GM06990 (cell line): Measurements from ENCODE around the gene CABP5.

Experiments
- DNase-seq: peaks from one replicate; pipeline ENCODE4 v3.0.0-alpha.2; 2011; ENCODE audit not compliant: insufficient read length; ENCODE audit errors: extremely low read depth
- H3K27me3 ChIP-seq: replicated peaks from 2 replicates; pipeline ENCODE4 v1.6.0; 2011; ENCODE audit warnings: low read length; ENCODE audit not compliant: control insufficient read depth, insufficient read depth
- H3K36me3 ChIP-seq: 2 replicates; pipeline ENCODE4 v1.5.1; 2011; ENCODE audit warnings: low read length; ENCODE audit not compliant: control insufficient read depth, insufficient read depth
- H3K4me3 ChIP-seq: replicated peaks from 2 replicates; pipeline ENCODE4 v1.5.1; 2011; ENCODE audit warnings: low read depth, mild to moderate bottlenecking, control low read depth, low read length
- CTCF ChIP-seq: IDR thresholded peaks from 2 replicates; pipeline ENCODE4 v1.5.1; 2011; ENCODE audit warnings: low read length, control low read depth, mild to moderate bottlenecking, inconsistent platforms; ENCODE audit not compliant: insufficient read depth, poor library complexity, severe bottlenecking

CABP5 gene

GRCh38 chr19:48004236-48004635 lies 39.6 kb downstream of the CABP5 start:
- Histone ChIP-seq H3K27me3 (no peaks in the 10 kb centered on the region), H3K4me3 (no peak overlapping the region), H3K36me3 (no peaks in the 10 kb centered on the region)
- DNase-seq = no peak
- TF ChIP-seq CTCF = no peak

- H3K4me3 ChIP-seq = no peak overlapping the region
- no peak for TF ChIP-seq CTCF
- H3K27me3 ChIP-seq = no peaks in the 10 kb centered on the region
- H3K36me3 ChIP-seq = no peaks in the 10 kb centered on the region
- DNase-seq = no peak
Observed at GRCh38 chr19:48000846-48001245, 43.0 kb downstream of the CABP5 start.

- Histone ChIP-seq H3K27me3 (no peaks in the 10 kb centered on the region), H3K36me3 (no peaks in the 10 kb centered on the region), H3K4me3 (no peak overlapping the region)
- TF ChIP-seq CTCF = no peak
- DNase-seq = no peak
Observed at GRCh38 chr19:47998800-47999199, 45.1 kb downstream of the CABP5 start.

- Histone ChIP-seq H3K36me3 (no peaks in the 10 kb centered on the region), H3K4me3 (no peak overlapping the region), H3K27me3 (no peaks in the 10 kb centered on the region)
- TF ChIP-seq CTCF = no peak
- DNase-seq = no peak
Observed at GRCh38 chr19:47996230-47996727, 47.6 kb downstream of the CABP5 start.

- Histone ChIP-seq H3K36me3 (no peaks in the 10 kb centered on the region), H3K4me3 (no peak within 1 kb of the TSS), H3K27me3 (peaks cover 3% of the 10 kb centered on the region; the same call in 1 of the 2 replicates)
- TF ChIP-seq CTCF = no peak
- DNase-seq = no peak
Observed at GRCh38 chr19:47994209-47994802, 49.6 kb downstream of the CABP5 start, which contains the start of gene ELSPBP1. TSS of gene ELSPBP1 (plus strand) at chr19:47994632. CDS start at chr19:48008668, 14,036 bp downstream.
